Transverse colon (tissue), 3 donors: Measurements from ENCODE around the gene CCR3.

Source experiments
- EP300 ChIP-seq: sonication (generic); formaldehyde crosslinking; IDR thresholded peaks from one replicate; pipeline ENCODE4 v1.6.1; 2017; ENCODE audit warnings: antibody characterized with exemption, low read depth
- POLR2A ChIP-seq: fragments of 450-650 bp; IDR thresholded peaks from one replicate; pipeline ENCODE4 v1.6.1; 2016; ENCODE audit warnings: antibody characterized with exemption, mild to moderate bottlenecking, moderate library complexity
- TF ChIP-seq, protein P1 (sequence below), 5 experiments: fragments of 200-600 bp in 3 of 5; fragments of 450-650 bp in 2 of 5; sonication (generic) in 3 of 5; IDR thresholded peaks; 1 replicate in 2 of 5; 2 replicates in 3 of 5; pipeline ENCODE4 v1.5.1; 2016 to 2017; ENCODE audit warnings: antibody characterized with exemption in 5 of 5, inconsistent platforms in 3 of 5, mild to moderate bottlenecking in 2 of 5, moderate library complexity in 1 of 5

DNA sequence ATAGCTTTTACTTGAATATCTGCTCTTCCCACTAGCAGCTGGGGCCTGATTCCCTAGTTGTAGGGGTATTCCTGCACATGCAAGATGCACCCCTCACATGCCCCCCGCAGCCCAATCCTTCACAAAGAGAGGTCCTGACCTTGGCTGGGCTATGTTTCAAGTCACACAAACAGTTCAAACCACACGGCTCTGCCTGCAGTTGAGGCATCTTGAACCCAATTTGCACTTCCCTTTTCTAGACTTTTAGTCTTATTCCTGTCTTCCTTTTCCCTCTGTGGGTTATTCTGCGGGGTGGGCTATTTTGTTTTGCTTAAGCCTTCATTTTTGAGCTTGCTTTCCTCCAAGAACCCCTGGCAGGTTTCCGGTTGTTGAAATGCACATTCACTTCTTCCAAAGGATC, 20.9 kb upstream of the CCR3 start:
- no peak for TF ChIP-seq POLR2A
- TF ChIP-seq, protein P1, sequence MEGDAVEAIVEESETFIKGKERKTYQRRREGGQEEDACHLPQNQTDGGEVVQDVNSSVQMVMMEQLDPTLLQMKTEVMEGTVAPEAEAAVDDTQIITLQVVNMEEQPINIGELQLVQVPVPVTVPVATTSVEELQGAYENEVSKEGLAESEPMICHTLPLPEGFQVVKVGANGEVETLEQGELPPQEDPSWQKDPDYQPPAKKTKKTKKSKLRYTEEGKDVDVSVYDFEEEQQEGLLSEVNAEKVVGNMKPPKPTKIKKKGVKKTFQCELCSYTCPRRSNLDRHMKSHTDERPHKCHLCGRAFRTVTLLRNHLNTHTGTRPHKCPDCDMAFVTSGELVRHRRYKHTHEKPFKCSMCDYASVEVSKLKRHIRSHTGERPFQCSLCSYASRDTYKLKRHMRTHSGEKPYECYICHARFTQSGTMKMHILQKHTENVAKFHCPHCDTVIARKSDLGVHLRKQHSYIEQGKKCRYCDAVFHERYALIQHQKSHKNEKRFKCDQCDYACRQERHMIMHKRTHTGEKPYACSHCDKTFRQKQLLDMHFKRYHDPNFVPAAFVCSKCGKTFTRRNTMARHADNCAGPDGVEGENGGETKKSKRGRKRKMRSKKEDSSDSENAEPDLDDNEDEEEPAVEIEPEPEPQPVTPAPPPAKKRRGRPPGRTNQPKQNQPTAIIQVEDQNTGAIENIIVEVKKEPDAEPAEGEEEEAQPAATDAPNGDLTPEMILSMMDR (IDR thresholded peaks at IDR 0.05): no peak
- TF ChIP-seq EP300: no peak
